ENCODE measurements around the gene SMAD6.

- TF ChIP-seq CTCF (conservative IDR thresholded peaks at IDR 0.05; ENCODE audit: low read depth, low read length) (no peak), EZH2phosphoT487 (IDR thresholded peaks at IDR 0.05; ENCODE audit: borderline replicate concordance, low read length) (no peak), EZH2 (IDR thresholded peaks at IDR 0.05; ENCODE audit: low read length, unreplicated experiment) (no peak)
Measured at GRCh38 chr15:66715720-66716655, 14.0 kb downstream of the SMAD6 start.
